ENCODE data around the gene RELL1. TPM values are rescaled to one million over a fixed set of nuclear protein-coding genes. Genes with fewer than 3 reads are reported as not detected.

The RELL1 gene
- total and polyA plus RNA-seq, 4 experiments from 2014 or later: 3.9 to 36.9 (median 21.9) TPM

DNA sequence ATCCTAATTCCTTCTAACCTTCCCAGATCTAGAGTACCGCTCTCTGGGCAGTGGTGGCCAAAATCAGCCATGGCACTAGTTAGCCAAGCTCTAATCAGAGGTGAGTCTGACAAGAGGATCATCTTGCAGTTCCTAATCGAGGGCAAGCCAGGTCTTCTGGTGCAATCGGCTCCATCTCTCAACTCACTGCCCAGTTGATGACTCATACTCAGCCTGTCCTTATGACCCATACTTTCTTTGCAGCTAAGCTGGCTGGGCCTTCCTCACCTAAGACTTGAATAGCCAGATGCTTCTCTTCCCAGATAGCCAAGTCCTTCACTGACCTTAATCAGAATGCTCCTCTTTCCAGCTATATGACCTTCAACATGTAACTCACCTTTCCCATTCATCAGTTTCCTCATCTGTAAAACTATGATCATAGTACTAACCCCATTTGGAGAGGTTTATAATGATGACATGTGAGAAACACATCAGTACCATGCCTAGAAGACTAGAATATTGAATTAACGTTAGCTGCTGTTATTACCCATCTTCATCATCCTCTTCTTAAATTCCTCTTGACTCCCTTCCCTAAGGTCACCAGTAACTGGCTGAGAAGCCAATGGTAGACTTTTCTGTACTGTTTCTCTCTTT lies 57.1 kb downstream of the RELL1 start:
- Mint-ChIP-seq H3K27me3 (no peaks in the 10 kb centered on the region), H3K9me3 (no peaks in the 10 kb centered on the region), H3K27ac (peak overlapping the region in 2 of 7 donors; percentile 1 to 52), H3K36me3 (peaks cover 50 to 53% of the 10 kb centered on the region in 2 donors), H3K4me1 (peaks cover 0 to 2% (median 1%) of the 10 kb centered on the region in 4 donors), H3K4me3 (no peak overlapping the region)
- no peak for DNase-seq
- POLR2A ChIA-PET (ENCODE audit: partially characterized antibody): interaction anchor here (1.6 kb wide), 1 partner anchor 57 kb away, joined by 3 read pairs; the partner anchor contains the start of gene RELL1
- Histone ChIP-seq H3K27me3 (ENCODE audit: insufficient read depth, low read length) (no peaks in the 10 kb centered on the region), H3K4me3 (ENCODE audit: low read length in 2 of 2) (no peak overlapping the region), H3K9me3 (ENCODE audit: control insufficient read depth in 1 of 2, low read length in 2 of 2) (no peaks in the 10 kb centered on the region), H3K4me1 (ENCODE audit: insufficient read depth, low read length) (no peaks in the 10 kb centered on the region), H3K27ac (ENCODE audit: low read depth, low read length) (no peak overlapping the region), H3K36me3 (ENCODE audit: insufficient read depth, low read length) (peaks cover 11% of the 10 kb centered on the region)
- CTCF ChIA-PET (ENCODE audit: partially characterized antibody): interaction anchor here (1.5 kb wide), 1 partner anchor 27 kb away, joined by 6 read pairs; no protein-coding TSS in a partner anchor
- intact Hi-C loops (cut with micrococcal nuclease): no loop called here

DNA sequence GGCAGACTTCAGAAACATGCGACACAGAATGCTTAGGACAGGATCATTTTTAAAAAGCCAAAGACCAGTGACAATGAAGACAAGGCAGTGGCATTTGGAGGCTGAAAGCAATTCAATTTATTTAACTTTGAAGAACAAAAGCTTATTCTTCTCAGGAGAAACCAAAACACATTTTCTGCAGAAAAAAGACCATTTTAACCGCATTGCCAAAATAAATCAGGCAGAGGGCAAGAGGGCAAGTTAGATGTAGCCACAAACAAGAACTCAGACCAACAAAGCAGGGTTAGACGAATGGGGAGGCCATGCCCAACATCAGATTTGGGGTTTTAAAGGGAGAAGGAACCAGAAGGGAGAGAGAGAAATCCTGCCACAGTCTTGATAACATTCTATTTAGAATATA lies 58.9 kb downstream of the RELL1 start:
- Mint-ChIP-seq H3K4me1 (peaks cover 0 to 2% (median 1%) of the 10 kb centered on the region in 4 donors), H3K27ac (no peak overlapping the region), H3K36me3 (peaks cover 50 to 56% of the 10 kb centered on the region in 2 donors), H3K4me3 (no peak overlapping the region), H3K9me3 (no peaks in the 10 kb centered on the region), H3K27me3 (no peaks in the 10 kb centered on the region)
- CTCF ChIA-PET (ENCODE audit: partially characterized antibody): interaction anchor here (1.0 kb wide), 1 partner anchor 63 kb away, joined by 3 read pairs; no protein-coding TSS in a partner anchor
- peaks cover 5% of the 10 kb centered on the region for H3K36me3 ChIP-seq (ENCODE audit: insufficient read depth, low read length)
- H3K27me3 ChIP-seq (ENCODE audit: insufficient read depth, low read length): no peaks in the 10 kb centered on the region
- POLR2A ChIA-PET (ENCODE audit: partially characterized antibody): no interaction called here
- intact Hi-C loops (cut with micrococcal nuclease): no loop called here
- no peaks in the 10 kb centered on the region for H3K4me1 ChIP-seq (ENCODE audit: insufficient read depth, low read length)
- DNase-seq: no peak
- H3K4me3 ChIP-seq (ENCODE audit: low read length in 2 of 2): no peak overlapping the region
- no peak overlapping the region for H3K27ac ChIP-seq (ENCODE audit: low read depth, low read length)
- H3K9me3 ChIP-seq (ENCODE audit: control insufficient read depth in 1 of 2, low read length in 2 of 2): no peaks in the 10 kb centered on the region

DNA sequence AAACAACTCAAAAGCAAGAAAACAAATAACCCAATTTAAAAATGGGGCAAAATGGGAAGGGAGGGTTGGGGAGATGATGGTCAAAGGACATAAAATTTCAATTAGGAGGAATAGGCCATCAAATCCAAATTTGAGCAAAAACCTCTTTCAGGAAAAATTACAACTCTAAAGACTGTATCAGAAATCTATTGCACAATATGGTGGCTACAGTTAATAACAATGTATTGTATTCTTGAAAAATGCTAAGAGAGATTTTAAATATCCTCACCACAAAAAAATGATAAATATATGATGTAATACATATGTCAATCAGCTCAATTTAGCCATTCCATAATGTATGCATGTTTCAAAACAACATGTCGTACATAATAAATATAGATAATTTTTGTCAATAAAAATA lies 60.7 kb downstream of the RELL1 start:
- no peaks in the 10 kb centered on the region for H3K36me3 ChIP-seq (ENCODE audit: insufficient read depth, low read length)
- POLR2A ChIA-PET (ENCODE audit: partially characterized antibody): interaction anchor here (0.6 kb wide), 1 partner anchor 178 kb away, joined by 3 read pairs; no protein-coding TSS in a partner anchor
- Mint-ChIP-seq H3K27me3 (no peaks in the 10 kb centered on the region), H3K9me3 (no peaks in the 10 kb centered on the region), H3K36me3 (peaks cover 39 to 56% of the 10 kb centered on the region in 2 donors), H3K4me3 (no peak overlapping the region), H3K27ac (no peak overlapping the region), H3K4me1 (peaks cover 0 to 2% (median 1%) of the 10 kb centered on the region in 4 donors)
- H3K27ac ChIP-seq (ENCODE audit: low read depth, low read length): no peak overlapping the region
- intact Hi-C loops (cut with micrococcal nuclease): no loop called here
- H3K9me3 ChIP-seq (ENCODE audit: control insufficient read depth in 1 of 2, low read length in 2 of 2): no peaks in the 10 kb centered on the region
- H3K4me1 ChIP-seq (ENCODE audit: insufficient read depth, low read length): no peaks in the 10 kb centered on the region
- CTCF ChIA-PET (ENCODE audit: partially characterized antibody): no interaction called here
- no peak for DNase-seq
- H3K4me3 ChIP-seq (ENCODE audit: low read length in 2 of 2): no peak overlapping the region
- no peaks in the 10 kb centered on the region for H3K27me3 ChIP-seq (ENCODE audit: insufficient read depth, low read length)

- DNase-seq: no peak
- Histone ChIP-seq H3K9me3 (ENCODE audit: control insufficient read depth in 1 of 2, low read length in 2 of 2) (no peaks in the 10 kb centered on the region), H3K4me1 (ENCODE audit: insufficient read depth, low read length) (no peaks in the 10 kb centered on the region), H3K27me3 (ENCODE audit: insufficient read depth, low read length) (no peaks in the 10 kb centered on the region), H3K36me3 (ENCODE audit: insufficient read depth, low read length) (no peaks in the 10 kb centered on the region), H3K4me3 (ENCODE audit: low read length in 2 of 2) (no peak overlapping the region), H3K27ac (ENCODE audit: low read depth, low read length) (no peak overlapping the region)
- ChIA-PET CTCF (ENCODE audit: partially characterized antibody) (interaction anchor here (1.3 kb wide), 1 partner anchor 21 kb away, joined by 4 read pairs; no protein-coding TSS in a partner anchor), POLR2A (ENCODE audit: partially characterized antibody) (no interaction called here)
- H3K4me3 Mint-ChIP-seq: no peak overlapping the region
- peak overlapping the region in 1 of 7 donors; percentile 23 for H3K27ac Mint-ChIP-seq
- H3K27me3 Mint-ChIP-seq: no peaks in the 10 kb centered on the region
- no peaks in the 10 kb centered on the region for H3K9me3 Mint-ChIP-seq
- peaks cover 28 to 49% of the 10 kb centered on the region in 2 donors for H3K36me3 Mint-ChIP-seq
- intact Hi-C loops (cut with micrococcal nuclease): no loop called here
- H3K4me1 Mint-ChIP-seq: peaks cover 0 to 2% (median 1%) of the 10 kb centered on the region in 4 donors
Measured at GRCh38 chr4:37623940-37624339, 62.2 kb downstream of the RELL1 start.

- H3K36me3 ChIP-seq (ENCODE audit: insufficient read depth, low read length): no peaks in the 10 kb centered on the region
- H3K36me3 Mint-ChIP-seq: peaks cover 23 to 45% of the 10 kb centered on the region in 2 donors
- CTCF ChIA-PET (ENCODE audit: partially characterized antibody): interaction anchor here (1.3 to 1.8 kb wide), 2 partner anchors 11 to 21 kb away, joined by 4 to 5 read pairs; no protein-coding TSS in a partner anchor
Measured at GRCh38 chr4:37623125-37623524, 63.1 kb downstream of the RELL1 start.

GRCh38 chr4:37620176-37620575 lies 66.0 kb downstream of the RELL1 start:
- Histone ChIP-seq H3K36me3 (ENCODE audit: insufficient read depth, low read length) (no peaks in the 10 kb centered on the region), H3K27ac (ENCODE audit: low read depth, low read length) (no peak overlapping the region), H3K27me3 (ENCODE audit: insufficient read depth, low read length) (no peaks in the 10 kb centered on the region), H3K9me3 (ENCODE audit: control insufficient read depth in 1 of 2, low read length in 2 of 2) (no peaks in the 10 kb centered on the region), H3K4me3 (ENCODE audit: low read length in 2 of 2) (no peak overlapping the region), H3K4me1 (ENCODE audit: insufficient read depth, low read length) (no peaks in the 10 kb centered on the region)
- DNase-seq: no peak
- Mint-ChIP-seq H3K4me3 (no peak overlapping the region), H3K36me3 (peaks cover 13 to 42% of the 10 kb centered on the region in 2 donors), H3K4me1 (peaks cover 0 to 8% (median 3%) of the 10 kb centered on the region in 4 donors), H3K27ac (no peak overlapping the region), H3K27me3 (no peaks in the 10 kb centered on the region), H3K9me3 (no peaks in the 10 kb centered on the region)
- CTCF ChIA-PET (ENCODE audit: partially characterized antibody): interaction anchor here (3.0 kb wide), 1 partner anchor 17 kb away, joined by 15 read pairs; no protein-coding TSS in a partner anchor
- intact Hi-C loops (cut with micrococcal nuclease): no loop called here
- POLR2A ChIA-PET (ENCODE audit: partially characterized antibody): no interaction called here

More at GRCh38 chr4:37623125-37623524, 63.1 kb downstream of the RELL1 start:
- H3K9me3 Mint-ChIP-seq: no peaks in the 10 kb centered on the region
- intact Hi-C loops (cut with micrococcal nuclease): no loop called here
- POLR2A ChIA-PET (ENCODE audit: partially characterized antibody): no interaction called here
- H3K27ac Mint-ChIP-seq: peak overlapping the region in 2 of 7 donors; percentile 5 to 50
- Histone ChIP-seq H3K4me3 (ENCODE audit: low read length in 2 of 2) (no peak overlapping the region), H3K27me3 (ENCODE audit: insufficient read depth, low read length) (no peaks in the 10 kb centered on the region), H3K4me1 (ENCODE audit: insufficient read depth, low read length) (no peaks in the 10 kb centered on the region), H3K27ac (ENCODE audit: low read depth, low read length) (no peak overlapping the region), H3K9me3 (ENCODE audit: control insufficient read depth in 1 of 2, low read length in 2 of 2) (no peaks in the 10 kb centered on the region)
- no peak overlapping the region for H3K4me3 Mint-ChIP-seq
- H3K27me3 Mint-ChIP-seq: no peaks in the 10 kb centered on the region
- DNase-seq: no peak
- peaks cover 0 to 2% (median under 1%) of the 10 kb centered on the region in 4 donors for H3K4me1 Mint-ChIP-seq

DNA sequence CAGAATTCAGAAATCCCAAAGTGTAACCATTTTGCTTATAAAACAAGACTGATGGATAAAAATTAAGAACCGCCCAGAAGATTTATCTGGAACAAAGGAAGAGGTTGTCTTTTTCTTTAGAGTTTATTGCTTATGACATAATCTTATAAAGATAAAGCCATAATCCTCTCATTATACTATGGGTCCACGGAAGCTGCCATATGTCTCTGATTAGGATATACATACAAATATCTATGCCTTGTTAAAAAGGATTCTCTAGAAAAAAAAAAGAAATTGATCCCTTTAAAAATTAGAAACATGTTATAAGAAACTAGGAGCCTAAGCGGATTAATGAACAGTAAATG lies 70.5 kb downstream of the RELL1 start:
- no peak for DNase-seq
- Histone ChIP-seq H3K27ac (ENCODE audit: low read depth, low read length) (no peak overlapping the region), H3K36me3 (ENCODE audit: insufficient read depth, low read length) (peaks cover 5% of the 10 kb centered on the region), H3K27me3 (ENCODE audit: insufficient read depth, low read length) (no peaks in the 10 kb centered on the region), H3K4me1 (ENCODE audit: insufficient read depth, low read length) (no peaks in the 10 kb centered on the region), H3K9me3 (ENCODE audit: control insufficient read depth in 1 of 2, low read length in 2 of 2) (no peaks in the 10 kb centered on the region), H3K4me3 (ENCODE audit: low read length in 2 of 2) (no peak overlapping the region)
- Mint-ChIP-seq H3K36me3 (peaks cover 13 to 31% of the 10 kb centered on the region in 2 donors), H3K27me3 (no peaks in the 10 kb centered on the region), H3K27ac (peak overlapping the region in 3 of 7 donors; percentile 32 to 71 (median 48)), H3K9me3 (peaks cover 0 to 2% (median 0%) of the 10 kb centered on the region in 8 donors), H3K4me1 (peaks cover 0 to 11% (median 5%) of the 10 kb centered on the region in 4 donors), H3K4me3 (no peak overlapping the region)
- intact Hi-C loops (cut with micrococcal nuclease): no loop called here
- POLR2A ChIA-PET (ENCODE audit: partially characterized antibody): no interaction called here
- CTCF ChIA-PET (ENCODE audit: partially characterized antibody): interaction anchor here (7.1 kb wide), 1 partner anchor 13 kb away, joined by 51 read pairs; no protein-coding TSS in a partner anchor
